ENCODE results near the gene CTBS. TPM values are rescaled to one million over a fixed set of nuclear protein-coding genes. Genes with fewer than 3 reads are reported as not detected.

The CTBS gene
- total and polyA plus RNA-seq, 12 donors: 6.3 to 45.2 (median 27.5) TPM

DNA sequence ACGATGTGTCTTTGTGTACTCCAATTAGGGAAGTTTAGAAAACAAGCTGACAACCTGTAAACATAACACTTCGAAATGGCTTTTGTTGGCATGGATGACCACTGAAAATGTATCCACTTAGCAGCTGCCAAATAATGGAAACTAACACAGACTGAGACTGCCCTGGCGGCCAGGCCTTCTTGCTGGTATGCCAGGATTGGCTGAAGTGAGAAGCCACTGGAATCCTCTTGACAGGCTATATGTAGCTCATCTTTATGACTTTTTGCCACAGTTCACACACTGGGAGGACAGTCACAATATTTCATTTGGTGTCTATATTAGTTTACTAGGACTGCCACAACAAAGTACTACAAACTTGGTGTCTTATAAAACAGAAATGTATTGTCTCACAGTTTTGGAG is 12.9 kb upstream of the CTBS start:
- intact Hi-C loops (cut with DNase I): no loop called here
- H3K9me3 ChIP-seq (replicated peaks in 1 of 3): no peaks in the 10 kb centered on the region
- H3K4me3 ChIP-seq: no peak overlapping the region
- H3K4me1 ChIP-seq (replicated peaks in 1 of 2): no peaks in the 10 kb centered on the region
- DNase-seq: no peak
- TF ChIP-seq POLR2A (IDR thresholded peaks at IDR 0.05): no peak
- TF ChIP-seq, protein P1, sequence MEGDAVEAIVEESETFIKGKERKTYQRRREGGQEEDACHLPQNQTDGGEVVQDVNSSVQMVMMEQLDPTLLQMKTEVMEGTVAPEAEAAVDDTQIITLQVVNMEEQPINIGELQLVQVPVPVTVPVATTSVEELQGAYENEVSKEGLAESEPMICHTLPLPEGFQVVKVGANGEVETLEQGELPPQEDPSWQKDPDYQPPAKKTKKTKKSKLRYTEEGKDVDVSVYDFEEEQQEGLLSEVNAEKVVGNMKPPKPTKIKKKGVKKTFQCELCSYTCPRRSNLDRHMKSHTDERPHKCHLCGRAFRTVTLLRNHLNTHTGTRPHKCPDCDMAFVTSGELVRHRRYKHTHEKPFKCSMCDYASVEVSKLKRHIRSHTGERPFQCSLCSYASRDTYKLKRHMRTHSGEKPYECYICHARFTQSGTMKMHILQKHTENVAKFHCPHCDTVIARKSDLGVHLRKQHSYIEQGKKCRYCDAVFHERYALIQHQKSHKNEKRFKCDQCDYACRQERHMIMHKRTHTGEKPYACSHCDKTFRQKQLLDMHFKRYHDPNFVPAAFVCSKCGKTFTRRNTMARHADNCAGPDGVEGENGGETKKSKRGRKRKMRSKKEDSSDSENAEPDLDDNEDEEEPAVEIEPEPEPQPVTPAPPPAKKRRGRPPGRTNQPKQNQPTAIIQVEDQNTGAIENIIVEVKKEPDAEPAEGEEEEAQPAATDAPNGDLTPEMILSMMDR (IDR thresholded peaks at IDR 0.05): no peak
- WGBS, 4 donors: 80 to 89% (median 82%) methylated on average over 3 of the region's 3 CpGs
- H3K27me3 ChIP-seq: no peaks in the 10 kb centered on the region
- H3K27ac ChIP-seq: no peak overlapping the region
- no peaks in the 10 kb centered on the region for H3K36me3 ChIP-seq (replicated peaks in 1 of 2)

DNA sequence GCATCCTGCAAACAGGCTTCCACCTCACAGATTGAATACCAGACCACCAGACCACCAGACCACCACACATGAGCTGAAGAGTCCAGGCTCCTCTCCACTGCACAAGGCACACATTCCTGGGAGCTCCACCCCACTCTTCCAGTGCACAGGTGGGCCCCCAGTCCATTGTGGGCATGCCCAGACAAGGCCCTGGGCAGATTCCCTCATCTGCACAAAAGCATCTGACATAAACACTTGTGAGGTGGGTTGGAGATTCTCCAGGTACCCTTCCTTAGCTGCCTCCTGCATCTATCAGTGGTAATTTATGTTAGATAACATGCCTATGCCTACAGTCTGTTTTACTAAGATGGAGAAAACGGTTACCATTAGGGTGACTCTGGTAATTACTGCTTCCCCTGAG is 11.6 kb upstream of the CTBS start:
- whole genome bisulfite sequencing, 4 donors: 0 to 42% (median 32%) methylated on average over 1 of the region's 1 CpG
- Histone ChIP-seq H3K27ac (no peak overlapping the region), H3K36me3 (replicated peaks in 1 of 2) (no peaks in the 10 kb centered on the region), H3K27me3 (no peaks in the 10 kb centered on the region), H3K4me3 (no peak overlapping the region), H3K4me1 (replicated peaks in 1 of 2) (no peaks in the 10 kb centered on the region), H3K9me3 (replicated peaks in 1 of 3) (no peaks in the 10 kb centered on the region)
- TF ChIP-seq, protein P1 (IDR thresholded peaks at IDR 0.05): no peak
- TF ChIP-seq POLR2A (IDR thresholded peaks at IDR 0.05): no peak
- intact Hi-C loops (cut with DNase I): no loop called here
- DNase-seq: no peak

DNA sequence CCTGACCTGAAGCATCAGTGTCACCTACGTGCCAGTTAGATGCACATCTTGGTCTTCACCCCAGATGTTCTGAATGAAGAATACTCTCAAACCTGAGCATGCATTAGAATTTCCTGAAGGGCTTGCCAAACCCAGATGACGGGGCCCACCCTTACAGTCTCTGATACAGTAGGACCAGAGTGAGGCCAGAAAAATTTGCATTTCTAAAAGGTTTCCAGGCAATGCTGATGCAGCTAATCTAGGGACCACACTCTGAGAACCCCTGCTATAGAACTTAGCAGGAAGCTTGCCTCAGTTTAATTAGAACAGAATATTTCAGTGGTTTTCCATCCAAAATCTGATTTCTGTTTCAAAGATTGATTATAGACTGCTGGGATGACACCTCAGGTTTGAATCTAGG is 9.9 kb upstream of the CTBS start:
- TF ChIP-seq, protein P1 (IDR thresholded peaks at IDR 0.05): no peak
- no peak for TF ChIP-seq POLR2A (IDR thresholded peaks at IDR 0.05)
- Histone ChIP-seq H3K4me3 (no peak overlapping the region), H3K9me3 (replicated peaks in 1 of 3) (no peaks in the 10 kb centered on the region), H3K36me3 (replicated peaks in 1 of 2) (no peaks in the 10 kb centered on the region), H3K4me1 (replicated peaks in 1 of 2) (no peaks in the 10 kb centered on the region), H3K27me3 (no peaks in the 10 kb centered on the region), H3K27ac (no peak overlapping the region)
- no peak for DNase-seq
- 79 to 98% (median 93%) methylated on average over 2 of the region's 2 CpGs for WGBS, 4 donors
- intact Hi-C loops (cut with DNase I): no loop called here

DNA sequence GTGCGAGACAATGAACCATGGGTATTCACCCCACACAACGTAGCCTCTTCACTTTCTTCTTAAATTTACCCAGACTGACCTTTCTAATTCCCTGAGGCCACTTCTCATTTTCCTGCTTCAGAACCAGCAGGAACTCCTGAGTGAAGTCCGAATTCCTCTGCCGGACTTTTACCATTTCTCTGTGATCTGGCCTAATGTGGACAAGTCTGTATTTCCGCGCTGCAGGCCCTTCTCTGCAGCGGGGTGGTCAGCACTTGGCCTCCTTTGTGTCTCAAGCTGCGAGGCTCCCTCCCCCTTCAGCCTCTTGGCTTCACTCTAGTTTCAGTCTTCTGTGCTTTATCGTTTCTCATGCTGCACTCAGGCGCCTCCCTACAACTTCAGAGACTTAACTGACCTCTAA is 9.4 kb upstream of the CTBS start:
- TF ChIP-seq POLR2A (IDR thresholded peaks at IDR 0.05): no peak
- TF ChIP-seq, protein P1 (IDR thresholded peaks at IDR 0.05): no peak
- no peak for DNase-seq
- no peak overlapping the region for H3K4me3 ChIP-seq
- no peaks in the 10 kb centered on the region for H3K4me1 ChIP-seq (replicated peaks in 1 of 2)
- no peaks in the 10 kb centered on the region for H3K27me3 ChIP-seq
- intact Hi-C loops (cut with DNase I): no loop called here
- no peak overlapping the region for H3K27ac ChIP-seq
- no peaks in the 10 kb centered on the region for H3K36me3 ChIP-seq (replicated peaks in 1 of 2)
- H3K9me3 ChIP-seq (replicated peaks in 1 of 3): no peaks in the 10 kb centered on the region
- WGBS, 4 donors: 83 to 88% (median 87%) methylated on average over 10 of the region's 10 CpGs
